ENCODE data around the gene SH2D4B.
"Not testable (repeated sequence)": the region's sequence is repeated elsewhere in the genome, so short reads cannot be mapped to it uniquely, and the experiment has no call there.

The SH2D4B gene

DNA sequence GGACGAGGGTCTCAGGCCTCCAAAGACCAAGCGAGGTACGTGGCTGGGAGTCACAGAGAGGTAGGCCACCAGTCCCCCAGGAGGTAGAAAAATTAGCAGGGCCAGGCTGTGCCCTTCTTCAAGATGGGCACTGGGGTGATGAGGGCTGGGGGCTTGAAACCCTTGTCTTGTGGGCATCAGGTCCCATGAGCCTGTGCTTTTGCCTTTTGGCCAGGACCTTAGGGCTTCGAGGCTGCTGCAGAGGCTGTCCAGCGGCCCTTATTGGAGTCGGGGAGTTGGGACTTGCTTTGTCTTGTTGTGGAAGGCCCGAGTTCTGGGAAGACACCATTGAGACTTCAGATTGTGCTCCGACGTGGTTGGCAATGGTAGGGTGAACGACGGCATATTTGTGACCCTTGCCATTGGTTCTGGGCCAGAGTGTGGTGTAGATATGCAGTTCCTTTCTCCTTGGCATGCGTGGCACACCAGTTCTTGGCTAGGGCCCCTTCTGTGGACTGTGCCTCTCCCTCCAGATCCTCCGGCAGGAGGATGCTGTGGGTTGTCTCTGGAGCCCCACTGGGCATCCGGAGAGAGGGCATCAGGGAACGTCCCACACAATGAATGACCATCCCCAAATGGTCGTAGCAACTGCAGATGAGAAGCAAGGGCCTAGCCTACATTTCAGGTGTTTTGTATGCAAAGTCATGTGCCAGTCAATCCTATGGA lies 931 bp downstream of the SH2D4B start:
- DNase-seq (ENCODE audit: low spot score in 2 of 2) = no peak
- no peaks in the 10 kb centered on the region for H3K36me3 ChIP-seq (replicated peaks)

GRCh38 chr10:80539421-80540031 lies 1.8 kb downstream of the SH2D4B start:
- Histone ChIP-seq H3K9me3 (no peaks in the 10 kb centered on the region), H3K4me3 (no peak overlapping the region), H3K4me1 (no peaks in the 10 kb centered on the region), H3K36me3 (replicated peaks) (no peaks in the 10 kb centered on the region), H3K27me3 (ENCODE audit: low read depth) (no peaks in the 10 kb centered on the region)
- in situ Hi-C loops (cut with MboI; ENCODE audit: low sequenced_read_pairs) = no loop called here
- DNase-seq (ENCODE audit: low spot score in 2 of 2) = no peak

More for the DNA sequence above, 931 bp downstream of the SH2D4B start:
- H3K9me3 ChIP-seq = no peaks in the 10 kb centered on the region
- H3K27me3 ChIP-seq (ENCODE audit: low read depth) = no peaks in the 10 kb centered on the region
- H3K4me1 ChIP-seq = no peaks in the 10 kb centered on the region
- in situ Hi-C loops (cut with MboI; ENCODE audit: low sequenced_read_pairs) = no loop called here
- no peak overlapping the region for H3K4me3 ChIP-seq

GRCh38 chr10:80540136-80540535 lies 2.4 kb downstream of the SH2D4B start:
- no peaks in the 10 kb centered on the region for H3K27me3 ChIP-seq (ENCODE audit: low read depth)
- H3K36me3 ChIP-seq (replicated peaks) = no peaks in the 10 kb centered on the region
- H3K4me1 ChIP-seq = no peaks in the 10 kb centered on the region
- in situ Hi-C loops (cut with MboI; ENCODE audit: low sequenced_read_pairs) = no loop called here
- no peak overlapping the region for H3K4me3 ChIP-seq
- H3K9me3 ChIP-seq = no peaks in the 10 kb centered on the region
- no peak for DNase-seq (ENCODE audit: low spot score in 2 of 2)

DNA sequence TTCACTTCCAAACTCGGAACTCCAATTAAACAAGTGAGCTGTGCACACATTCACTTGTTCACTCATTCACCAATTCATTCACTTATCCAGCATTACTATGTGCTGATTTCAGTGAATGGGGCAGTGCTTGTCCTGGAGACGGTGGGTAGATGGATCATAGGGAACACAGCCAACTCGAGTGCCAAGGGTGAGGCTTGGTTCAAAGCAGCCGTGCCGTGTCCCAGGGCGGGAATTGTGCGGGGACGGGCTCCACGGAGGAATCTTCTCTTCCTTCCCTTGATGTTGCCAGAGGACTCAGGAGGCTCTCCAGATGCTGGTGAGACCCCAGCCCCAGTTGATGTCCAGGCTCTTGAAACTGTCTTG lies 2.9 kb downstream of the SH2D4B start:
- no peaks in the 10 kb centered on the region for H3K27me3 ChIP-seq (ENCODE audit: low read depth)
- no peak overlapping the region for H3K4me3 ChIP-seq
- H3K9me3 ChIP-seq = no peaks in the 10 kb centered on the region
- no peaks in the 10 kb centered on the region for H3K36me3 ChIP-seq (replicated peaks)
- no peak for DNase-seq (ENCODE audit: low spot score in 2 of 2)
- in situ Hi-C loops (cut with MboI; ENCODE audit: low sequenced_read_pairs) = no loop called here
- H3K4me1 ChIP-seq = no peaks in the 10 kb centered on the region

DNA sequence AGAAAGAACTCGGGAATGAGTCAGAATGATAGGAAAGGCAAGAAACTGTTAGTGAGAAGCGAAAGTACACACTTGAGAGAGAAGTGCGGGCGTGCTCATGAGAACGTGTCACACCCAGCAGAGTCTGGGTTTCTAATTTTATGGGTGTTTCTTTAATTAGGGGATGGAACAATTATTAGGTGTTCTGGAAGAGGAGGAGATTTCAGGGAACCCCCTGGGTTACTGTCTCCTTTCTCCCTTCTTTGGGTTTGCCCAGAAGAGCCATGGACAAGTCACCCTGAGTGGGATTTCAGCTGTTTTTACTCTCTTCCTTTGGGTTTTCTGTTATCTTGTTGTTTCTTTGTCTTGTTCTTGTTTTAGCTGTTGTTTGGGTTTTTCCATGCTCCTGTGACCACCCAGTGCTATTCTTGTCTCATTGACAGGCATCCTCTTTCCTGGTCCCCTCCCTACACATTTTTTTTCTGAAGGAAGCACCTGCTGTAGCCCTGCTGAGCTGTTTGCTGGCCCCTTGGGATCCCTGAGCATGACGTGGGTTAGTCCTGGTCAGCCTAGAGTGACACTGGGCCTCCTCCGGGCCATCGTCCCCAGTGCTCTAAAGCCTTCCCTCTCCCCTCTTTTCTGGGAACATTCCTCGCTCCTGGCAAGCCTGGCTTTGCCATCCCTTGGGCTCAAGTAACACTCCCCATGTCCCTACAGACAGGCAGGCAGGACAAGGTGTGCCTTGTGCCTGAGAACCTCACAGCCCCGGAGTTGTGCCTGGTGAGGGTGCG lies 3.5 kb downstream of the SH2D4B start:
- no peak for DNase-seq (ENCODE audit: low spot score in 2 of 2)
- Histone ChIP-seq H3K4me3 (no peak overlapping the region), H3K27me3 (ENCODE audit: low read depth) (no peaks in the 10 kb centered on the region), H3K9me3 (no peaks in the 10 kb centered on the region), H3K36me3 (replicated peaks) (no peaks in the 10 kb centered on the region), H3K4me1 (no peaks in the 10 kb centered on the region)
- in situ Hi-C loops (cut with MboI; ENCODE audit: low sequenced_read_pairs) = no loop called here

DNA sequence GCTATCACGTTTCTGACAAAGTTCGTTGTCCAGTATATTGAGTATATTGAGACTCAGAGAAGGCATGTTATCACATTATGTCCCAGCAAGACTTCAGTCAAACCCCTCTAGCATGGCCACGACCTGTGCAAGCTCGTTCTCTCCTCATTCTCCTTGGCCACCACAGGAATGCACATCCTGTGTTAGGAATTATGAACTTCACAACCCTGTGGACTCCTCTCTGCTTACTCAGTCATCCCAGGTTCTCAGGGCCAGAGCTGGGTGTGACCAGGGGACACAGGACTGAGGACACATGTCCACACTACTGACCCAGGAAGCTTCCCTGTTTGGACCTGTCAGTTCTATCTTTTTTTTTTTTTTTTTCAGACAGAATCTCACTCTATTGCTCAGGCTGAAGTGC lies 4.4 kb downstream of the SH2D4B start:
- DNase-seq (ENCODE audit: low spot score in 2 of 2) = no peak
- H3K36me3 ChIP-seq (replicated peaks) = no peaks in the 10 kb centered on the region
- H3K27me3 ChIP-seq (ENCODE audit: low read depth) = no peaks in the 10 kb centered on the region
- no peaks in the 10 kb centered on the region for H3K4me1 ChIP-seq
- H3K4me3 ChIP-seq = no peak overlapping the region
- in situ Hi-C loops (cut with MboI; ENCODE audit: low sequenced_read_pairs) = no loop called here
- H3K9me3 ChIP-seq = no peaks in the 10 kb centered on the region

DNA sequence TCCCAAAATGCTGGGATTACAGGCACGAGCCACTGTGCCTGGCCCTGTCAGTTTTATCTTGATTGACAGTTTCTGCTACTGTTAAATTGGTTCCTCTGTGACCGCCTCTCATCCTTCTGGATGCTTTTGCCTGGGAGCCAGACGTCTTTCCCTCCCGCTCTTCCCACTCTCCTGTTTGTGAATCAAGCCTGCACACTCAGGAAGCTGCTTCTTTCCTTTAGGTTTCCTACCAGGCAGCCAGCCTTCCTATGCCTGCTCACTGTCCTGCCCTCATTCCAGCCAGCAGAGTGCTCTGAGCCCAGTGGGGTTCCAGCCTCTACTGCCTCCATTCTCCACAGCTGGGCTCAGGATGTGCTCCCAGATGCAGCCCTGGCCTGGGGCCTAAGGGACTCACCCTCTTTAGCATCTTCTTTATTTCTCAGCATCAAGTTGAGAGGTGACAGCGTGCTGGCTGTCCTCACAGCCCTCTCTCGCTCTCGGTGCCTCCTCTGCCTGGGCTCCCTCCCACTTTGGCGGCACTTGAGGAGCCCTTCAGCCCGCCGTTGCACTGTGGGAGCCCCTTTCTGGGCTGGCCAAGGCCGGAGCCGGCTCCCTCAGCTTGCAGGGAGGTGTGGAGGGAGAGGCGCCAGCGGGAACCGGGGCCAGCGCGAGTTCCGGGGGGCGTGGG lies 5.1 kb downstream of the SH2D4B start:
- no peaks in the 10 kb centered on the region for H3K36me3 ChIP-seq (replicated peaks)
- in situ Hi-C loops (cut with MboI; ENCODE audit: low sequenced_read_pairs) = no loop called here
- H3K4me1 ChIP-seq = no peaks in the 10 kb centered on the region
- H3K4me3 ChIP-seq = no peak overlapping the region
- no peak for DNase-seq (ENCODE audit: low spot score in 2 of 2)
- no peaks in the 10 kb centered on the region for H3K9me3 ChIP-seq
- no peaks in the 10 kb centered on the region for H3K27me3 ChIP-seq (ENCODE audit: low read depth)

DNA sequence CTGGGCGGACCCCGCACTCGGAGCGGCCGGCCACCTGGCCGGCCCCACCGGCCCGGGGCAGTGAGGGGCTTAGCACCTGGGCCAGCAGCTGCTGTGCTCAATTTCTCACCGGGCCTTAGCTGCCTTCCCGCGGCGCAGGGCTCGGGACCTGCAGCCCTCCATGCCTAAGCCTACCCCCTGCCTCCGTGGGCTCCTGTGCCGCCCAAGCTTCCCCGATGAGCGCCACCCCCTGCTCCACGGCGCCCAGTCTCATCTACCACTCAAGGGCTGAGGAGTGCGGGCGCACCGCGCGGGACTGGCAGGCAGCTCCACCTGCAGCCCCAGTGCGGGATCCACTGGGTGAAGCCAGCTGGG lies 5.6 kb downstream of the SH2D4B start:
- H3K27me3 ChIP-seq (ENCODE audit: low read depth); H3K4me1 ChIP-seq: not testable (repeated sequence)

GRCh38 chr10:80544316-80544953 lies 6.7 kb downstream of the SH2D4B start:
- H3K4me1 ChIP-seq = no peaks in the 10 kb centered on the region
- no peaks in the 10 kb centered on the region for H3K27me3 ChIP-seq (ENCODE audit: low read depth)
- no peaks in the 10 kb centered on the region for H3K36me3 ChIP-seq (replicated peaks)
- no peak overlapping the region for H3K4me3 ChIP-seq
- no peaks in the 10 kb centered on the region for H3K9me3 ChIP-seq
- no peak for DNase-seq (ENCODE audit: low spot score in 2 of 2)
- in situ Hi-C loops (cut with MboI; ENCODE audit: low sequenced_read_pairs) = no loop called here

More for the DNA sequence above, 5.6 kb downstream of the SH2D4B start:
- H3K4me3 ChIP-seq; DNase-seq (ENCODE audit: low spot score in 2 of 2); in situ Hi-C loops (cut with MboI; ENCODE audit: low sequenced_read_pairs); H3K9me3 ChIP-seq; H3K36me3 ChIP-seq (replicated peaks): not testable (repeated sequence)

GRCh38 chr10:80545258-80545881 lies 7.7 kb downstream of the SH2D4B start:
- Histone ChIP-seq H3K27me3 (ENCODE audit: low read depth) (no peaks in the 10 kb centered on the region), H3K9me3 (no peaks in the 10 kb centered on the region), H3K4me3 (no peak overlapping the region), H3K4me1 (no peaks in the 10 kb centered on the region), H3K36me3 (replicated peaks) (no peaks in the 10 kb centered on the region)
- DNase-seq (ENCODE audit: low spot score in 2 of 2) = no peak
- in situ Hi-C loops (cut with MboI; ENCODE audit: low sequenced_read_pairs) = no loop called here

- in situ Hi-C loops (cut with MboI; ENCODE audit: low sequenced_read_pairs) = no loop called here
- Histone ChIP-seq H3K9me3 (no peaks in the 10 kb centered on the region), H3K4me1 (no peaks in the 10 kb centered on the region), H3K4me3 (no peak overlapping the region), H3K27me3 (ENCODE audit: low read depth) (peaks cover 4% of the 10 kb centered on the region; the same call in 1 of the 2 replicates), H3K36me3 (replicated peaks) (no peaks in the 10 kb centered on the region)
- no peak for DNase-seq (ENCODE audit: low spot score in 2 of 2)
Observed at GRCh38 chr10:80552151-80552646, 14.5 kb downstream of the SH2D4B start.

- in situ Hi-C loops (cut with MboI; ENCODE audit: low sequenced_read_pairs) = no loop called here
- no peaks in the 10 kb centered on the region for H3K4me1 ChIP-seq
- H3K27me3 ChIP-seq (ENCODE audit: low read depth) = peaks cover 4% of the 10 kb centered on the region; the same call in 1 of the 2 replicates
- no peak for DNase-seq (ENCODE audit: low spot score in 2 of 2)
- no peak overlapping the region for H3K4me3 ChIP-seq
- H3K36me3 ChIP-seq (replicated peaks) = no peaks in the 10 kb centered on the region
- H3K9me3 ChIP-seq = no peaks in the 10 kb centered on the region
Observed at GRCh38 chr10:80553436-80553835, 15.7 kb downstream of the SH2D4B start.

- Histone ChIP-seq H3K27me3 (ENCODE audit: low read depth) (peaks cover 4% of the 10 kb centered on the region; the same call in 1 of the 2 replicates), H3K4me3 (no peak overlapping the region), H3K36me3 (replicated peaks) (no peaks in the 10 kb centered on the region), H3K9me3 (no peaks in the 10 kb centered on the region), H3K4me1 (no peaks in the 10 kb centered on the region)
- in situ Hi-C loops (cut with MboI; ENCODE audit: low sequenced_read_pairs) = no loop called here
- DNase-seq (ENCODE audit: low spot score in 2 of 2) = no peak
Observed at GRCh38 chr10:80554050-80554449, 16.3 kb downstream of the SH2D4B start.

All from HAP-1 (cell line).